Testis (tissue), 3 donors: Measurements from ENCODE around the gene ALOX12. TPM values are rescaled to one million over a fixed set of nuclear protein-coding genes. Genes with fewer than 3 reads are reported as not detected.

Experiments
- DNase-seq: peaks from one replicate; pipeline ENCODE4 v3.0.0-alpha.2; 2019
- H3K27ac ChIP-seq, 2 donors: fragments of 200-600 bp; sonication (generic); one replicate each; pipeline ENCODE4 v1.5.1; 2019
- H3K27me3 ChIP-seq: fragments of 200-600 bp; sonication (generic); one replicate; pipeline ENCODE4 v1.5.1; 2019
- H3K36me3 ChIP-seq: fragments of 200-600 bp; sonication (generic); one replicate; pipeline ENCODE4 v1.5.1; 2017; ENCODE audit warnings: low read depth; ENCODE audit errors: missing control alignments
- H3K4me1 ChIP-seq: fragments of 200-600 bp; sonication (generic); one replicate; pipeline ENCODE4 v1.5.1; 2019
- H3K4me3 ChIP-seq, 2 donors: fragments of 200-600 bp; sonication (generic); one replicate each; pipeline ENCODE4 v1.5.1; 2017 to 2019
- H3K9me3 ChIP-seq: fragments of 200-600 bp; sonication (generic); one replicate; pipeline ENCODE4 v1.5.1; 2017
- CTCF ChIP-seq, 3 experiments: fragments of 450-650 bp in 2 of 3; fragments of 200-600 bp in 1 of 3; sonication (generic) in 1 of 3; IDR thresholded peaks; one replicate each; pipeline ENCODE4 v1.5.1; 2016 to 2019; ENCODE audit warnings: antibody characterized with exemption in 3 of 3, mild to moderate bottlenecking in 2 of 3, moderate library complexity in 1 of 3
- POLR2A ChIP-seq: fragments of 450-650 bp; IDR thresholded peaks from one replicate; pipeline ENCODE4 v1.6.1; 2017; ENCODE audit warnings: antibody characterized with exemption, mild to moderate bottlenecking, moderate library complexity
- WGBS, 2 donors: methylation state at CpG; one replicate each; pipeline ENCODE4 v1.1.5; 2018; 5-methylcytosine and 5-hydroxymethylcytosine counted together
- intact Hi-C: fragments of 100-400 bp; cut with DNase I; formaldehyde crosslinking; loops from one replicate; pipeline ENCODE4 v1.15.1; 2023; ENCODE audit warnings: low total_unique reads
- polyA plus RNA-seq: library from polyadenylated mRNA; stranded (reverse); fragments of 350-450 nt; fragmentation: Illumina TruSeq; extraction: RNeasy Lipid Tissue Mini Kit (QIAGEN cat#74804); gene quantifications from one replicate; pipeline ENCODE4 v1.2.3, GENCODE V29; 2014; ENCODE audit warnings: low read depth, low replicate concordance; ENCODE audit not compliant: insufficient read depth
- total RNA-seq, 2 donors: library from RNA; depleted of rRNA; stranded (reverse); fragments of >200 nt; gene quantifications; one replicate each; pipeline ENCODE4 v1.2.3, GENCODE V29; 2016

The ALOX12 gene
- total and polyA plus RNA-seq, 3 donors from 2014 or later, result 0.24 to 0.50 (median 0.25) TPM

- intact Hi-C loops, result loop anchor here (10.0 kb wide), 1 partner anchor 340 kb away; no protein-coding TSS in a partner anchor
- H3K9me3 ChIP-seq, result no peaks in the 10 kb centered on the region
- 77 to 97% methylated on average over 2 of the region's 2 CpGs for WGBS, 2 donors
- no peak overlapping the region for H3K27ac ChIP-seq
- no peaks in the 10 kb centered on the region for H3K4me1 ChIP-seq
- H3K27me3 ChIP-seq, result no peaks in the 10 kb centered on the region
- DNase-seq, result no peak
- H3K36me3 ChIP-seq, result no peaks in the 10 kb centered on the region
- H3K4me3 ChIP-seq, result no peak overlapping the region
- TF ChIP-seq POLR2A (no peak), CTCF (IDR thresholded peaks at IDR 0.05) (peak; percentile 25 to 66 (median 46))
Measured at GRCh38 chr17:7004398-7005253, 8.8 kb downstream of the ALOX12 start.

GRCh38 chr17:7005716-7006115 lies 9.9 kb downstream of the ALOX12 start:
- Histone ChIP-seq H3K9me3 (no peaks in the 10 kb centered on the region), H3K27ac (no peak overlapping the region), H3K36me3 (no peaks in the 10 kb centered on the region), H3K27me3 (no peaks in the 10 kb centered on the region), H3K4me1 (peaks cover 7% of the 10 kb centered on the region), H3K4me3 (no peak overlapping the region)
- DNase-seq, result no peak
- intact Hi-C loops, result loop anchor here (10.0 kb wide), 1 partner anchor 341 kb away; no protein-coding TSS in a partner anchor
- TF ChIP-seq POLR2A, result no peak
- no peak for TF ChIP-seq CTCF (IDR thresholded peaks at IDR 0.05)
- 70 to 93% methylated on average over 3 to 7 of the region's 7 CpGs for WGBS, 2 donors

- WGBS, 2 donors, result 89% methylated on average over 2 of the region's 2 CpGs
- Histone ChIP-seq H3K4me3 (no peak overlapping the region), H3K27me3 (no peaks in the 10 kb centered on the region), H3K36me3 (no peaks in the 10 kb centered on the region), H3K4me1 (peaks cover 15% of the 10 kb centered on the region), H3K9me3 (no peaks in the 10 kb centered on the region), H3K27ac (no peak overlapping the region)
- no peak for DNase-seq
- no peak for TF ChIP-seq POLR2A
- TF ChIP-seq CTCF (IDR thresholded peaks at IDR 0.05), result no peak
- intact Hi-C loops, result loop anchor here (10.0 kb wide), 1 partner anchor 342 kb away; no protein-coding TSS in a partner anchor
Measured at GRCh38 chr17:7007143-7007542, 11.3 kb downstream of the ALOX12 start.

GRCh38 chr17:7010523-7010922 lies 14.7 kb downstream of the ALOX12 start:
- Histone ChIP-seq H3K4me1 (peaks cover 20% of the 10 kb centered on the region), H3K9me3 (no peaks in the 10 kb centered on the region), H3K27ac (no peak overlapping the region), H3K4me3 (no peak overlapping the region), H3K36me3 (no peaks in the 10 kb centered on the region), H3K27me3 (no peaks in the 10 kb centered on the region)
- 87% methylated on average over 2 of the region's 2 CpGs for WGBS, 2 donors
- TF ChIP-seq CTCF (IDR thresholded peaks at IDR 0.05), result no peak
- TF ChIP-seq POLR2A, result no peak
- DNase-seq, result no peak
- intact Hi-C loops, result no loop called here
